K562 (cell line): Measurements from ENCODE around the gene CCDC7. TPM values are rescaled to one million over a fixed set of nuclear protein-coding genes. Genes with fewer than 3 reads are reported as not detected.

Source experiments
- BMI1 ChIP-seq: fragments of 150-350 bp; IDR thresholded peaks from 2 replicates; pipeline ENCODE4 v1.6.1; 2014; ENCODE audit warnings: low read length
- FOSL1 ChIP-seq: fragments of 200-800 bp; sonication (Bioruptor generic); conservative IDR thresholded peaks from 2 replicates; pipeline ENCODE4 v1.6.1; 2016; ENCODE audit warnings: missing genetic modification characterization, missing compliant biosample characterization
- FOXM1 ChIP-seq, 2 experiments: fragments of 450-650 bp in 1 of 2; sonication (generic) in 1 of 2; formaldehyde crosslinking in 1 of 2; IDR thresholded peaks; 2 replicates each; pipeline versions ENCODE4 v1.6.1 to v1.9.0; 2017 to 2022; ENCODE audit warnings: low read depth in 2 of 2, mild to moderate bottlenecking in 2 of 2, missing genetic modification reagents in 1 of 2, moderate library complexity in 1 of 2
- NFIC ChIP-seq: fragments of 450-650 bp; IDR thresholded peaks from 2 replicates; pipeline ENCODE4 v1.6.1; 2017; ENCODE audit warnings: mild to moderate bottlenecking, inconsistent platforms
- PTBP1 ChIP-seq: fragments of 200-400 bp; formaldehyde crosslinking; IDR thresholded peaks from 2 replicates; pipeline ENCODE4 v1.6.1; 2017; ENCODE audit warnings: low read depth, low read length
- SIRT6 ChIP-seq: IDR thresholded peaks from one replicate; pipeline ENCODE4 v1.6.1; 2012; ENCODE audit warnings: low read depth, mild to moderate bottlenecking, control low read depth, inconsistent platforms, low read length, moderate library complexity
- SMARCA5 ChIP-seq: fragments of 450-650 bp; IDR thresholded peaks from 2 replicates; pipeline ENCODE4 v1.6.1; 2016
- SPI1 ChIP-seq: IDR thresholded peaks from 2 replicates; pipeline ENCODE4 v1.6.1; 2011; ENCODE audit warnings: low read depth, low read length, control low read depth, borderline replicate concordance
- TAF9B ChIP-seq: fragments of 450-650 bp; IDR thresholded peaks from 2 replicates; pipeline ENCODE4 v1.6.1; 2018; ENCODE audit warnings: mild to moderate bottlenecking; ENCODE audit not compliant: partially characterized antibody
- TRIM24 ChIP-seq, 2 experiments: fragments of 450-650 bp; IDR thresholded peaks; 2 replicates each; pipeline ENCODE4 v1.6.1; 2016
- ZBTB26 ChIP-seq: fragments of 450-650 bp; formaldehyde crosslinking; IDR thresholded peaks from 2 replicates; pipeline ENCODE4 v1.4.0; 2022; ENCODE audit warnings: missing genetic modification characterization
- ZNF146 ChIP-seq: IDR thresholded peaks from one replicate; pipeline ENCODE4 v1.6.1; 2018; ENCODE audit warnings: missing compliant biosample characterization; ENCODE audit not compliant: unreplicated experiment
- ZNF311 ChIP-seq: fragments of 250-450 bp; sonication (Bioruptor Pico); IDR thresholded peaks from 2 replicates; pipeline ENCODE4 v1.4.0; 2020; ENCODE audit warnings: mild to moderate bottlenecking, moderate library complexity
- polyA plus RNA-seq, 8 experiments: library from polyadenylated mRNA; depleted of rRNA in 4 of 8; stranded (reverse) in 5 of 8; unstranded in 3 of 8; fragments of >200 nt; fragmentation: Nextera tagmentation in 2 of 8; fragmentation: Illumina TruSeq in 1 of 8; extraction: Ambion mirVana in 2 of 8; extraction: Trizol in 1 of 8; gene quantifications; 2 replicates each; pipeline versions ENCODE4 v1.2.1 to v1.2.3, GENCODE V29; 2011 to 2014; ENCODE audit warnings: inconsistent platforms in 1 of 8, missing spikeins in 1 of 8
- total RNA-seq, 7 experiments: library from RNA; depleted of rRNA in 6 of 7; stranded (reverse); fragments of >200 nt in 6 of 7; fragmentation: Illumina TruSeq in 2 of 7; extraction: Trizol in 2 of 7; gene quantifications; 2 replicates each; pipeline versions ENCODE4 v1.2.1 to v1.2.3, GENCODE V29; 2011 to 2021; ENCODE audit warnings: low replicate concordance in 1 of 7
- TF ChIP-seq, protein P1 (sequence below): fragments of 250-450 bp; sonication (Bioruptor Pico); IDR thresholded peaks from 2 replicates; pipeline ENCODE4 v1.4.0; 2020; ENCODE audit warnings: borderline replicate concordance
- TF ChIP-seq, protein P2 (sequence below): fragments of 450-650 bp; IDR thresholded peaks from 2 replicates; pipeline ENCODE4 v1.6.1; 2014; ENCODE audit warnings: low read depth, mild to moderate bottlenecking, moderate library complexity, borderline replicate concordance
- TF ChIP-seq, protein P3 (sequence below), 2 experiments: fragments of 450-650 bp; IDR thresholded peaks; 2 replicates each; pipeline ENCODE4 v1.6.1; 2018; ENCODE audit warnings: mild to moderate bottlenecking in 2 of 2, low read depth in 1 of 2; ENCODE audit not compliant: partially characterized antibody in 2 of 2
- TF ChIP-seq, protein P4 (sequence below): fragments of 250-450 bp; sonication (Bioruptor Pico); IDR thresholded peaks from 2 replicates; pipeline ENCODE4 v1.4.0; 2020; ENCODE audit warnings: mild to moderate bottlenecking, moderate library complexity

Gene CCDC7
- total and polyA plus RNA-seq, 9 of the 15 experiments (the other 6 are each of a cell fraction or from before 2014, with no cell fraction given): 1.5 to 6.6 (median 2.7) TPM

- TF ChIP-seq, protein P1, sequence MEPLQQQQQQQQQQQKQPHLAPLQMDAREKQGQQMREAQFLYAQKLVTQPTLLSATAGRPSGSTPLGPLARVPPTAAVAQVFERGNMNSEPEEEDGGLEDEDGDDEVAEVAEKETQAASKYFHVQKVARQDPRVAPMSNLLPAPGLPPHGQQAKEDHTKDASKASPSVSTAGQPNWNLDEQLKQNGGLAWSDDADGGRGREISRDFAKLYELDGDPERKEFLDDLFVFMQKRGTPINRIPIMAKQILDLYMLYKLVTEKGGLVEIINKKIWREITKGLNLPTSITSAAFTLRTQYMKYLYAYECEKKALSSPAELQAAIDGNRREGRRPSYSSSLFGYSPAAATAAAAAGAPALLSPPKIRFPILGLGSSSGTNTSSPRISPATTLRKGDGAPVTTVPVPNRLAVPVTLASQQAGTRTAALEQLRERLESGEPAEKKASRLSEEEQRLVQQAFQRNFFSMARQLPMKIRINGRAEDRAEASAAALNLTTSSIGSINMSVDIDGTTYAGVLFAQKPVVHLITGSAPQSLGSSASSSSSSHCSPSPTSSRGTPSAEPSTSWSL (CRISPR knock-in tag): no peak
- no peak for TF ChIP-seq BMI1
- TF ChIP-seq ZNF146 (CRISPR knock-in tag): no peak
- peak; percentile 46 for TF ChIP-seq TAF9B
- TF ChIP-seq, protein P2, sequence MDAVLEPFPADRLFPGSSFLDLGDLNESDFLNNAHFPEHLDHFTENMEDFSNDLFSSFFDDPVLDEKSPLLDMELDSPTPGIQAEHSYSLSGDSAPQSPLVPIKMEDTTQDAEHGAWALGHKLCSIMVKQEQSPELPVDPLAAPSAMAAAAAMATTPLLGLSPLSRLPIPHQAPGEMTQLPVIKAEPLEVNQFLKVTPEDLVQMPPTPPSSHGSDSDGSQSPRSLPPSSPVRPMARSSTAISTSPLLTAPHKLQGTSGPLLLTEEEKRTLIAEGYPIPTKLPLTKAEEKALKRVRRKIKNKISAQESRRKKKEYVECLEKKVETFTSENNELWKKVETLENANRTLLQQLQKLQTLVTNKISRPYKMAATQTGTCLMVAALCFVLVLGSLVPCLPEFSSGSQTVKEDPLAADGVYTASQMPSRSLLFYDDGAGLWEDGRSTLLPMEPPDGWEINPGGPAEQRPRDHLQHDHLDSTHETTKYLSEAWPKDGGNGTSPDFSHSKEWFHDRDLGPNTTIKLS: no peak
- TF ChIP-seq SIRT6: no peak
- TF ChIP-seq PTBP1: no peak
- TF ChIP-seq FOSL1 (tag): peak; percentile 81
- TF ChIP-seq ZBTB26 (CRISPR knock-in tag): no peak
- peak; percentile 66 to 67 for TF ChIP-seq TRIM24 (IDR thresholded peaks at IDR 0.05)
- TF ChIP-seq FOXM1 (IDR thresholded peaks at IDR 0.05; ENCODE audit: low read depth): peak; percentile 69; the same call in 1 of the 2 replicates
- TF ChIP-seq FOXM1 (CRISPR knock-in tag; IDR thresholded peaks at IDR 0.05; ENCODE audit: low read depth): no peak
- no peak for TF ChIP-seq SPI1
- no peak for TF ChIP-seq NFIC
- no peak for TF ChIP-seq SMARCA5
- TF ChIP-seq ZNF311 (CRISPR knock-in tag): no peak
- TF ChIP-seq, protein P3, sequence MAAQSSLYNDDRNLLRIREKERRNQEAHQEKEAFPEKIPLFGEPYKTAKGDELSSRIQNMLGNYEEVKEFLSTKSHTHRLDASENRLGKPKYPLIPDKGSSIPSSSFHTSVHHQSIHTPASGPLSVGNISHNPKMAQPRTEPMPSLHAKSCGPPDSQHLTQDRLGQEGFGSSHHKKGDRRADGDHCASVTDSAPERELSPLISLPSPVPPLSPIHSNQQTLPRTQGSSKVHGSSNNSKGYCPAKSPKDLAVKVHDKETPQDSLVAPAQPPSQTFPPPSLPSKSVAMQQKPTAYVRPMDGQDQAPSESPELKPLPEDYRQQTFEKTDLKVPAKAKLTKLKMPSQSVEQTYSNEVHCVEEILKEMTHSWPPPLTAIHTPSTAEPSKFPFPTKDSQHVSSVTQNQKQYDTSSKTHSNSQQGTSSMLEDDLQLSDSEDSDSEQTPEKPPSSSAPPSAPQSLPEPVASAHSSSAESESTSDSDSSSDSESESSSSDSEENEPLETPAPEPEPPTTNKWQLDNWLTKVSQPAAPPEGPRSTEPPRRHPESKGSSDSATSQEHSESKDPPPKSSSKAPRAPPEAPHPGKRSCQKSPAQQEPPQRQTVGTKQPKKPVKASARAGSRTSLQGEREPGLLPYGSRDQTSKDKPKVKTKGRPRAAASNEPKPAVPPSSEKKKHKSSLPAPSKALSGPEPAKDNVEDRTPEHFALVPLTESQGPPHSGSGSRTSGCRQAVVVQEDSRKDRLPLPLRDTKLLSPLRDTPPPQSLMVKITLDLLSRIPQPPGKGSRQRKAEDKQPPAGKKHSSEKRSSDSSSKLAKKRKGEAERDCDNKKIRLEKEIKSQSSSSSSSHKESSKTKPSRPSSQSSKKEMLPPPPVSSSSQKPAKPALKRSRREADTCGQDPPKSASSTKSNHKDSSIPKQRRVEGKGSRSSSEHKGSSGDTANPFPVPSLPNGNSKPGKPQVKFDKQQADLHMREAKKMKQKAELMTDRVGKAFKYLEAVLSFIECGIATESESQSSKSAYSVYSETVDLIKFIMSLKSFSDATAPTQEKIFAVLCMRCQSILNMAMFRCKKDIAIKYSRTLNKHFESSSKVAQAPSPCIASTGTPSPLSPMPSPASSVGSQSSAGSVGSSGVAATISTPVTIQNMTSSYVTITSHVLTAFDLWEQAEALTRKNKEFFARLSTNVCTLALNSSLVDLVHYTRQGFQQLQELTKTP (IDR thresholded peaks at IDR 0.05; ENCODE audit: low read depth in 1 of 2, partially characterized antibody in 2 of 2): peak in 1 of 2 experiments; percentile 48
- TF ChIP-seq, protein P4, sequence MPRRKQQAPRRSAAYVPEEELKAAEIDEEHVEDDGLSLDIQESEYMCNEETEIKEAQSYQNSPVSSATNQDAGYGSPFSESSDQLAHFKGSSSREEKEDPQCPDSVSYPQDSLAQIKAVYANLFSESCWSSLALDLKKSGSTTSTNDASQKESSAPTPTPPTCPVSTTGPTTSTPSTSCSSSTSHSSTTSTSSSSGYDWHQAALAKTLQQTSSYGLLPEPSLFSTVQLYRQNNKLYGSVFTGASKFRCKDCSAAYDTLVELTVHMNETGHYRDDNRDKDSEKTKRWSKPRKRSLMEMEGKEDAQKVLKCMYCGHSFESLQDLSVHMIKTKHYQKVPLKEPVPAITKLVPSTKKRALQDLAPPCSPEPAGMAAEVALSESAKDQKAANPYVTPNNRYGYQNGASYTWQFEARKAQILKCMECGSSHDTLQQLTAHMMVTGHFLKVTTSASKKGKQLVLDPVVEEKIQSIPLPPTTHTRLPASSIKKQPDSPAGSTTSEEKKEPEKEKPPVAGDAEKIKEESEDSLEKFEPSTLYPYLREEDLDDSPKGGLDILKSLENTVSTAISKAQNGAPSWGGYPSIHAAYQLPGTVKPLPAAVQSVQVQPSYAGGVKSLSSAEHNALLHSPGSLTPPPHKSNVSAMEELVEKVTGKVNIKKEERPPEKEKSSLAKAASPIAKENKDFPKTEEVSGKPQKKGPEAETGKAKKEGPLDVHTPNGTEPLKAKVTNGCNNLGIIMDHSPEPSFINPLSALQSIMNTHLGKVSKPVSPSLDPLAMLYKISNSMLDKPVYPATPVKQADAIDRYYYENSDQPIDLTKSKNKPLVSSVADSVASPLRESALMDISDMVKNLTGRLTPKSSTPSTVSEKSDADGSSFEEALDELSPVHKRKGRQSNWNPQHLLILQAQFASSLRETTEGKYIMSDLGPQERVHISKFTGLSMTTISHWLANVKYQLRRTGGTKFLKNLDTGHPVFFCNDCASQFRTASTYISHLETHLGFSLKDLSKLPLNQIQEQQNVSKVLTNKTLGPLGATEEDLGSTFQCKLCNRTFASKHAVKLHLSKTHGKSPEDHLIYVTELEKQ: no peak
Measured at GRCh38 chr10:32548208-32548607, 102.3 kb downstream of the CCDC7 start (continued).
